Lung (tissue), 12 donors: ENCODE data around the gene COL13A1. TPM values are rescaled to one million over a fixed set of nuclear protein-coding genes. Genes with fewer than 3 reads are reported as not detected.

Experiments used
- ATAC-seq: fragments of 200-7000 bp; cut with Tn5 transposase; one replicate; pipeline ENCODE4 v1.9.1; 2020; ENCODE audit warnings: moderate number of reproducible peaks; ENCODE audit not compliant: insufficient read depth, low FRiP score
- DNase-seq, 3 donors: peaks; one replicate each; pipeline ENCODE4 v3.0.0-alpha.2; 2013 to 2017
- H3K27ac ChIP-seq, 2 donors: one replicate each; pipeline ENCODE4 v1.5.1; 2013; ENCODE audit warnings: mild to moderate bottlenecking in 2 of 2, moderate library complexity in 2 of 2, control low read depth in 1 of 2, inconsistent platforms in 1 of 2, low read depth in 1 of 2, low read length in 1 of 2
- H3K27me3 ChIP-seq, 3 donors: one replicate each; pipeline ENCODE4 v1.5.1; 2013; ENCODE audit warnings: low read length in 2 of 3; ENCODE audit not compliant: control insufficient read depth in 3 of 3, insufficient read depth in 3 of 3
- H3K36me3 ChIP-seq, 4 donors: one replicate each; pipeline ENCODE4 v1.5.1; 2013; ENCODE audit warnings: low read length in 4 of 4, mild to moderate bottlenecking in 1 of 4, moderate library complexity in 1 of 4; ENCODE audit not compliant: control insufficient read depth in 4 of 4, insufficient read depth in 4 of 4
- H3K4me1 ChIP-seq, 5 donors: one replicate each; pipeline ENCODE4 v1.5.1; 2013; ENCODE audit warnings: low read length in 5 of 5, mild to moderate bottlenecking in 2 of 5, moderate library complexity in 1 of 5; ENCODE audit not compliant: control insufficient read depth in 5 of 5, insufficient read depth in 5 of 5
- H3K4me3 ChIP-seq: one replicate; pipeline ENCODE4 v1.5.1; 2013; ENCODE audit warnings: mild to moderate bottlenecking, control low read depth, moderate library complexity
- H3K9ac ChIP-seq, 2 donors: one replicate each; pipeline ENCODE4 v1.5.1; 2013; ENCODE audit warnings: low read length in 2 of 2, control low read depth in 1 of 2; ENCODE audit not compliant: insufficient read depth in 1 of 2
- H3K9me3 ChIP-seq, 4 donors: one replicate each; pipeline ENCODE4 v1.5.1; 2013; ENCODE audit warnings: low read length in 3 of 4, mild to moderate bottlenecking in 1 of 4, moderate library complexity in 1 of 4; ENCODE audit not compliant: control insufficient read depth in 4 of 4, insufficient read depth in 3 of 4
- WGBS, 2 donors: extraction: QIAGEN DNeasy Blood & Tissue Kit; methylation state at CpG; one replicate each; pipeline ENCODE4 v1.1.7; 2013; 5-methylcytosine and 5-hydroxymethylcytosine counted together
- polyA plus RNA-seq, 2 donors: library from polyadenylated mRNA; stranded (reverse); fragments of 200-250 nt; gene quantifications; one replicate each; pipeline ENCODE4 v1.2.1, GENCODE V29; 2013
- total RNA-seq, 2 donors: library from RNA; depleted of rRNA in 1 of 2; stranded (reverse); fragments of >200 nt in 1 of 2; gene quantifications; one replicate each; pipeline ENCODE4 v1.2.1, GENCODE V29; 2014 to 2021
- TF ChIP-seq, protein P1 (sequence below): IDR thresholded peaks from 2 replicates; pipeline ENCODE4 v1.5.1; 2012; ENCODE audit warnings: mild to moderate bottlenecking; ENCODE audit errors: control extremely low read depth, extremely low read depth
- donor health status: control.
- donor health status: control.
- donor health status: Bipolar disorder and iron deficiency.
- donor health status: healthy.
- donor health status: DM: yes; HTN: yes; CAD: no.

COL13A1 gene
- total and polyA plus RNA-seq, 4 donors = 2.7 to 42.1 (median 5.6) TPM

DNA sequence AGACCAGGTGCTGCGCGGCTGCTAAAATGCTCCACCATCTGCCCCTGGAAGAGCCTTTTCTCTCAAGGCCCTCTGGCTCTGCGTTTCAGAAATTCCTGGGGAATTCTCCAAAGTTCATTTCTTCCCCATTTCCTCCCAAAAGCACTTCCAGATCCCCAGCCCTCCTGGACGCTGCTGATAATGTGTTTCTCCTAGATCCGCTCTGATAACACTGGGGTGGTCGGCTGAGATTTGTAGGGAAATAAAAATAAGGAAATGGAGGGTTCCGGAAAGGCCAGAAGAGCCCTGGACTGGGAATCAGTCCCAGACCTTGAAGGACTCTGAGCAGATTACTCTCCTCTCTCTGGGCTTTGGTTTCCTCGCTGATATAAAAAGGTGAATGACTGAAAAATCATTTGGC lies 28.1 kb downstream of the COL13A1 start:
- 45 to 61% methylated on average over 8 of the region's 8 CpGs for WGBS, 2 donors
- Histone ChIP-seq H3K4me3 (no peak overlapping the region), H3K9me3 (no peaks in the 10 kb centered on the region), H3K27me3 (no peaks in the 10 kb centered on the region), H3K9ac (no peak overlapping the region), H3K27ac (no peak overlapping the region), H3K4me1 (peaks cover 0 to 18% (median 7%) of the 10 kb centered on the region in 5 donors), H3K36me3 (peaks cover 0 to 5% (median 0%) of the 10 kb centered on the region in 4 donors)
- TF ChIP-seq, protein P1, sequence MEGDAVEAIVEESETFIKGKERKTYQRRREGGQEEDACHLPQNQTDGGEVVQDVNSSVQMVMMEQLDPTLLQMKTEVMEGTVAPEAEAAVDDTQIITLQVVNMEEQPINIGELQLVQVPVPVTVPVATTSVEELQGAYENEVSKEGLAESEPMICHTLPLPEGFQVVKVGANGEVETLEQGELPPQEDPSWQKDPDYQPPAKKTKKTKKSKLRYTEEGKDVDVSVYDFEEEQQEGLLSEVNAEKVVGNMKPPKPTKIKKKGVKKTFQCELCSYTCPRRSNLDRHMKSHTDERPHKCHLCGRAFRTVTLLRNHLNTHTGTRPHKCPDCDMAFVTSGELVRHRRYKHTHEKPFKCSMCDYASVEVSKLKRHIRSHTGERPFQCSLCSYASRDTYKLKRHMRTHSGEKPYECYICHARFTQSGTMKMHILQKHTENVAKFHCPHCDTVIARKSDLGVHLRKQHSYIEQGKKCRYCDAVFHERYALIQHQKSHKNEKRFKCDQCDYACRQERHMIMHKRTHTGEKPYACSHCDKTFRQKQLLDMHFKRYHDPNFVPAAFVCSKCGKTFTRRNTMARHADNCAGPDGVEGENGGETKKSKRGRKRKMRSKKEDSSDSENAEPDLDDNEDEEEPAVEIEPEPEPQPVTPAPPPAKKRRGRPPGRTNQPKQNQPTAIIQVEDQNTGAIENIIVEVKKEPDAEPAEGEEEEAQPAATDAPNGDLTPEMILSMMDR = no peak
- DNase-seq (peak in 1 of 3 donors; percentile 58), ATAC-seq (no peak)

DNA sequence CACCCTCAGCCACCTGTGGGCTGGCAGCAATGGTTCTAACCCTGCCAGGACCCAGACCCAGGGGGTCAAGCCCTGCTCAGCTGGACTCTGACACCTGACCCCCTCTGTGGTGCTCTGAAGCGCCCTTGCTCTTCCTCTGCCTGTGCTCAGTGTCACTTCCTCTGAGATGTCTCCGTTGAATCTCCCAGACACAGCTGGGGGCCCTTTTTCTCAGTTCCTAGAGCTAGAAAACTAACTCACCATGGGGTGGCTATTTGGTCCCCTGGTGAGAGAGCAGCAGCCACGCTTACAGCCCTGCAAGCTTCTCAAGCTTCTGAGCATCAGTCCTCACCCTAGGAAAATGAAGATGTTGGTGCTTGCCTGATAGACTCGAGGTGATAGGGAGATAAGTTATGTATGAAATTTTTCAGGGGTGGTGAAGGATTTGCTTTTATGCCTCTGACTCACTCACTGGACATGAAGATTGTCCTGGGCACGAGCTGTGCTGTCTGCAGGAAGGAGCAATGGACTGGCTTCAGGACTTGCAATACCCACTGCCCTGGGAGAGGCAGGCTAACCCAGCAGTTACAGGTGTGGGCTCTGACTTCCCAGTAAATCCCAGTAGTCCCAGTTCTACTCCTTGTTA lies 29.6 kb downstream of the COL13A1 start:
- H3K4me3 ChIP-seq = no peak overlapping the region
- peaks cover 0 to 4% (median 0%) of the 10 kb centered on the region in 4 donors for H3K9me3 ChIP-seq
- H3K4me1 ChIP-seq = peaks cover 0 to 25% (median 7%) of the 10 kb centered on the region in 5 donors
- H3K36me3 ChIP-seq = no peaks in the 10 kb centered on the region
- 67 to 72% methylated on average over 5 of the region's 5 CpGs for WGBS, 2 donors
- no peak for DNase-seq
- no peaks in the 10 kb centered on the region for H3K27me3 ChIP-seq
- TF ChIP-seq, protein P1 = no peak
- no peak overlapping the region for H3K27ac ChIP-seq
- H3K9ac ChIP-seq = no peak overlapping the region
- ATAC-seq = no peak

DNA sequence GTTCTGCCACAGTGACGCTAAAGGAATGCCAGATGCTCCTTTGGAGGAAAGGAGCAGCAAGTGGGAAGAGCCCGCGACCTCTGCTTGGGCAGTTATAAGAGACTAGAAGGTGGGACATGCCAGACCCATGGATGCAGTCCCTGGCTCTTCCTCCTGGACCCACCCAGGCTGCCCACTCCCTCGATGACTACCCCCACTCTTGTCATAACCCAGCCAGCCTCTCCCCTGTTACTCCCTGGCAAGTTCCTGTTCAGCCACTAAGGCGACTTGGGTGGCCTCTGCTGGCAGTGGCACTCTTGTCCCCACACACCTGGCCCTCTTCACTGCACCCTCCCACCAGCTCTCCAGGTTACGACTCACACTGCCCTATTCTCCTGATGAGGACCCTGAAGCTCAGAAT lies 33.5 kb downstream of the COL13A1 start:
- DNase-seq (no peak), ATAC-seq (no peak)
- Histone ChIP-seq H3K4me1 (peaks cover 0 to 36% (median 0%) of the 10 kb centered on the region in 5 donors), H3K9me3 (peaks cover 0 to 5% (median 0%) of the 10 kb centered on the region in 4 donors), H3K4me3 (no peak overlapping the region), H3K27ac (no peak overlapping the region), H3K27me3 (no peaks in the 10 kb centered on the region), H3K9ac (no peak overlapping the region), H3K36me3 (no peaks in the 10 kb centered on the region)
- TF ChIP-seq, protein P1 = no peak
- 75 to 77% methylated on average over 6 of the region's 6 CpGs for WGBS, 2 donors
